K562 (cell line): ENCODE measurements around the gene SPAG4. TPM values are rescaled to one million over a fixed set of nuclear protein-coding genes. Genes with fewer than 3 reads are reported as not detected.
A peak's percentile ranks its signal among the peaks of the same experiment; 100 is the strongest.

ENCODE experiments used
- ATAC-seq: fragments of 200-7000 bp; cut with Tn5 transposase; 3 replicates; pipeline ENCODE4 v1.9.1; 2020; ENCODE audit warnings: moderate library complexity
- BruUV-seq: library from RNA; stranded (reverse); fragments of 400-500 nt; replicated peaks from 2 replicates; lab custom pipeline; 2021; lab: Mats Ljungman, UMichigan
- CTCF ChIA-PET: fragments of 300-600 bp; formaldehyde crosslinking; extraction: SDS; loops from one replicate; lab custom pipeline; 2021; ENCODE audit warnings: low intra/inter-chr PET ratio; lab: Yijun Ruan, JAX
- POLR2A ChIA-PET: fragments of 300-600, 350-650 bp; sonication (Branson Sonifier 250); formaldehyde crosslinking; extraction: SDS; loops from one replicate; lab custom pipeline; 2021; ENCODE audit warnings: antibody characterized with exemption, inconsistent platforms; lab: Yijun Ruan, JAX
- DNase-seq, 4 experiments: peaks; one replicate each; pipeline versions ENCODE4 v3.0.0 to v3.0.0-alpha.2; 2011 to 2018; ENCODE audit warnings: low spot score in 3 of 4, mixed read lengths in 3 of 4; ENCODE audit errors: extremely low read depth in 1 of 4
- FAIRE-seq: peaks from 2 replicates; lab custom pipeline; 2011; peaks lifted over from hg19 to GRCh38; lab: Jason Lieb, UNC
- H2AFZ ChIP-seq: 2 replicates; pipeline ENCODE4 v1.6.0; 2011; ENCODE audit warnings: low read depth, low read length, control low read depth, inconsistent platforms
- H3K27ac ChIP-seq: fragments of 200-600 bp; 3 replicates; pipeline ENCODE4 v1.8.0; 2011; ENCODE audit warnings: low read depth, mild to moderate bottlenecking, control low read depth, inconsistent platforms, low read length, moderate library complexity, mixed read lengths; ENCODE audit errors: extremely low read depth
- H3K27me3 ChIP-seq, 2 experiments: fragments of 300-600 bp in 1 of 2; 2 replicates in 1 of 2; 3 replicates in 1 of 2; pipeline versions ENCODE4 v1.6.0 to v1.8.0; 2011; ENCODE audit warnings: inconsistent platforms in 2 of 2, low read length in 2 of 2, mild to moderate bottlenecking in 1 of 2, mixed read lengths in 1 of 2, moderate library complexity in 1 of 2; ENCODE audit not compliant: control insufficient read depth in 2 of 2, insufficient read depth in 2 of 2
- H3K36me3 ChIP-seq: fragments of 300-600 bp; 3 replicates; pipeline ENCODE4 v1.8.0; 2011; ENCODE audit warnings: mild to moderate bottlenecking, low read length, inconsistent platforms; ENCODE audit not compliant: control insufficient read depth, insufficient read depth
- H3K4me1 ChIP-seq, 2 experiments: fragments of 200-600 bp in 1 of 2; replicated peaks in 1 of 2; 2 replicates in 1 of 2; 3 replicates in 1 of 2; pipeline versions ENCODE4 v1.5.1 to v1.8.0; 2011; ENCODE audit warnings: inconsistent platforms in 2 of 2, low read length in 2 of 2, mild to moderate bottlenecking in 1 of 2, mixed read lengths in 1 of 2, moderate library complexity in 1 of 2; ENCODE audit not compliant: control insufficient read depth in 2 of 2, insufficient read depth in 2 of 2
- H3K4me2 ChIP-seq: 2 replicates; pipeline ENCODE4 v1.6.1; 2011; ENCODE audit warnings: low read length, control low read depth, inconsistent platforms, mixed read lengths; ENCODE audit not compliant: insufficient read depth
- H3K4me3 ChIP-seq: fragments of 200-600 bp; sonication (generic), shearing (Covaris generic); 2 replicates; pipeline ENCODE4 v1.5.1; 2016; ENCODE audit warnings: control low read depth, inconsistent platforms
- H3K79me2 ChIP-seq: fragments of 200-600 bp; 3 replicates; pipeline ENCODE4 v1.8.0; 2011; ENCODE audit warnings: low read length, inconsistent platforms; ENCODE audit not compliant: control insufficient read depth, insufficient read depth
- H3K9ac ChIP-seq, 2 experiments: 2 replicates each; pipeline versions ENCODE4 v1.6.0 to v1.6.1; 2011; ENCODE audit warnings: low read depth in 2 of 2, low read length in 2 of 2, control low read depth in 1 of 2, inconsistent platforms in 1 of 2, mild to moderate bottlenecking in 1 of 2, mixed read lengths in 1 of 2; ENCODE audit not compliant: insufficient read depth in 1 of 2
- H3K9me1 ChIP-seq: one replicate; pipeline ENCODE4 v1.6.0; 2011; ENCODE audit warnings: inconsistent platforms, mild to moderate bottlenecking, low read length, moderate library complexity; ENCODE audit not compliant: control insufficient read depth, insufficient read depth
- H3K9me3 ChIP-seq: replicated peaks from 2 replicates; pipeline ENCODE4 v1.5.1; 2011; ENCODE audit warnings: low read depth, low read length, inconsistent platforms; ENCODE audit not compliant: control insufficient read depth, insufficient read depth
- H4K20me1 ChIP-seq: replicated peaks from 2 replicates; pipeline ENCODE4 v1.6.1; 2011; ENCODE audit warnings: low read length, inconsistent platforms, mixed read lengths; ENCODE audit not compliant: control insufficient read depth, insufficient read depth
- JUNB ChIP-seq: fragments of 450-650 bp; formaldehyde crosslinking; conservative IDR thresholded peaks from 2 replicates; pipeline ENCODE4 v1.4.0; 2020; ENCODE audit warnings: mild to moderate bottlenecking
- JUND ChIP-seq, 2 experiments: IDR thresholded peaks; 2 replicates in 1 of 2; 3 replicates in 1 of 2; pipeline ENCODE4 v1.6.1; 2011; ENCODE audit warnings: borderline replicate concordance in 2 of 2, low read depth in 2 of 2, low read length in 2 of 2, improper control_type of control experiment in 1 of 2, missing biosample characterization in 1 of 2, missing genetic modification characterization in 1 of 2, missing genetic modification reagents in 1 of 2
- RBFOX2 ChIP-seq: fragments of 200-400 bp; formaldehyde crosslinking; IDR thresholded peaks from 2 replicates; pipeline ENCODE4 v1.6.1; 2017; ENCODE audit warnings: low read depth, mild to moderate bottlenecking, low read length, moderate library complexity
- ZNF165 ChIP-seq: fragments of 250-450 bp; sonication (Bioruptor Pico); IDR thresholded peaks from 2 replicates; pipeline ENCODE4 v1.4.0; 2020; ENCODE audit warnings: borderline replicate concordance
- ZNF57 ChIP-seq: fragments of 450-650 bp; formaldehyde crosslinking; IDR thresholded peaks from 2 replicates; pipeline ENCODE4 v1.4.0; 2020; ENCODE audit warnings: mild to moderate bottlenecking, moderate library complexity
- WGBS: fragments of 100-300 bp; shearing (Covaris generic); methylation state at CpG from one replicate; pipeline ENCODE4 v1.1.6; 2016; ENCODE audit warnings: low coverage, mixed read lengths; ENCODE audit not compliant: insufficient coverage; ENCODE audit errors: missing lambda C conversion rate; 5-methylcytosine and 5-hydroxymethylcytosine counted together
- in situ Hi-C: fragments of 300-500 bp; cut with MboI; formaldehyde crosslinking; loops from 4 replicates; pipeline ENCODE4 v1.15.0; 2018; ENCODE audit warnings: inconsistent platforms, mixed read lengths
- intact Hi-C: fragments of 100-400 bp; cut with micrococcal nuclease; formaldehyde crosslinking; loops from 2 replicates; pipeline ENCODE4 v1.14.2; 2022
- polyA plus RNA-seq, 8 experiments: library from polyadenylated mRNA; depleted of rRNA in 4 of 8; stranded (reverse) in 5 of 8; unstranded in 3 of 8; fragments of >200 nt; fragmentation: Nextera tagmentation in 2 of 8; fragmentation: Illumina TruSeq in 1 of 8; extraction: Ambion mirVana in 2 of 8; extraction: Trizol in 1 of 8; gene quantifications; 2 replicates each; pipeline versions ENCODE4 v1.2.1 to v1.2.3, GENCODE V29; 2011 to 2014; ENCODE audit warnings: inconsistent platforms in 1 of 8, missing spikeins in 1 of 8
- total RNA-seq, 7 experiments: library from RNA; depleted of rRNA in 6 of 7; stranded (reverse); fragments of >200 nt in 6 of 7; fragmentation: Illumina TruSeq in 2 of 7; extraction: Trizol in 2 of 7; gene quantifications; 2 replicates each; pipeline versions ENCODE4 v1.2.1 to v1.2.3, GENCODE V29; 2011 to 2021; ENCODE audit warnings: low replicate concordance in 1 of 7

The SPAG4 gene
- total and polyA plus RNA-seq, 9 of the 15 experiments (the other 6 are each of a cell fraction or from before 2014, with no cell fraction given), result 1.6 to 11.4 (median 4.6) TPM

DNA sequence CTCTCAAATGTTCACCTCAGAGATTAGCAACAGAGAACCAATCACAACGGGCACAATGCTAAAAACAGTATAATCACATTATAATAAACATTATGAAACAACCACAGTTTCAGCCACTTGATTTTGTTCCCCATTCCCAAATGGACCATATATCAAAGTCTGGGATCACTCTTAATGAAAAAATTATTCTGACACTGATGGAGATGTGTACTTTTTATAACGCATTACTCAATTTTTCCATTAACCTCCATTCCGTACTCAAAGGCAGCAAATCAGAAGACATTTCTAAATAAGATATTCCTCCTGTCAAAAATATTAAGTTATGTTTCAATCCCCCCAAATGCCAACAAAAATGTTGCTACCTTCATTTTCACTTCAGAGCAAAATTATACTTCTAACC, 46.3 kb downstream of the SPAG4 start:
- H2AFZ ChIP-seq, result no peak overlapping the region
- BruUV-seq, result no TSS peak

DNA sequence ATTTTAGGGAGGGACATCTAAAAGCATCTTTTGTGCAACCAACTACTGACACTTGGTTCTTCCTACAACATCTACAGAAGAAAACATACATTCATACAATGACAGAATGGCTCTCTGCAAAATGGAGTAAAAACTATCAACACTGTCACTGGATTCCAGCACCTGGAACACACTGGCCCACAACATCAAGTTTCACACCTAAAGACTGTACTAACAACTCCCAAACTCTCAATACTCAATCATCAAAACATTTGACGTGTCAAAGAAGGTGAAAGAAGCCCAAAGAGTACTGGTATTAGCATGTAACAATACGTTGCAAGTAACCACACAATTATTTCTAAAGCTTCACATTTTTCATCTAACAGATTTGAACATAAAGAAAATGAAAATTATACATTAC, 46.9 kb downstream of the SPAG4 start:
- Histone ChIP-seq H3K27me3 (no peaks in the 10 kb centered on the region), H2AFZ (no peak overlapping the region), H3K9me3 (no peaks in the 10 kb centered on the region), H3K4me1 (peaks cover 22 to 24% of the 10 kb centered on the region in 2 experiments; a peak in 4 of 5 replicates), H4K20me1 (peaks cover 41% of the 10 kb centered on the region), H3K36me3 (peaks cover 5% of the 10 kb centered on the region; the same call in 2 of the 3 replicates), H3K4me3 (peak overlapping the region; percentile 57), H3K27ac (no peak overlapping the region), H3K9ac (peak overlapping the region in 1 of 2 experiments; percentile 92; a peak in 2 of 4 replicates), H3K4me2 (peak overlapping the region; percentile 89), H3K79me2 (peaks cover 76% of the 10 kb centered on the region), H3K9me1 (no peaks in the 10 kb centered on the region)
- TF ChIP-seq ZNF57 (CRISPR knock-in tag), result no peak
- BruUV-seq, result no TSS peak
- DNase-seq (no peak), FAIRE-seq (no peak), ATAC-seq (no peak)
- POLR2A ChIA-PET, result interaction anchor here (0.6 to 2.9 kb wide), 5 partner anchors 8 to 603 kb away, joined by 3 to 26 read pairs (median 3); no protein-coding TSS in a partner anchor
- intact Hi-C loops (loop anchor here (5.0 kb wide), 1 partner anchor 45 kb away; the partner anchor contains the start of gene SPAG4), in situ Hi-C loops (no loop called here)
- WGBS, result 0% methylated on average over 2 of the region's 2 CpGs
- CTCF ChIA-PET, result no interaction called here

More for the DNA sequence above, 46.3 kb downstream of the SPAG4 start:
- no peak overlapping the region for H3K27ac ChIP-seq
- in situ Hi-C loops, result no loop called here
- H3K9me1 ChIP-seq, result no peaks in the 10 kb centered on the region
- no peak for TF ChIP-seq ZNF165 (CRISPR knock-in tag)
- TF ChIP-seq RBFOX2, result 0 out of 2 replicates have a peak, but pooled peaks have one; percentile 17
- TF ChIP-seq JUND (IDR thresholded peaks at IDR 0.05; ENCODE audit: borderline replicate concordance, low read depth, low read length), result no peak
- peak; percentile 12; the same call in 1 of the 3 replicates for TF ChIP-seq JUND (tag; IDR thresholded peaks at IDR 0.05; ENCODE audit: borderline replicate concordance, low read depth, low read length)
- TF ChIP-seq JUNB (CRISPR knock-in tag), result no peak
- ChIA-PET POLR2A (interaction anchor here (0.6 to 1.5 kb wide), 5 partner anchors 20 to 899 kb away, joined by 3 to 4 read pairs (median 3); no protein-coding TSS in a partner anchor), CTCF (no interaction called here)
- peaks cover 22 to 24% of the 10 kb centered on the region in 2 experiments; a peak in 4 of 5 replicates for H3K4me1 ChIP-seq
- DNase-seq, result no peak
- ATAC-seq, result no peak
- peaks cover 82% of the 10 kb centered on the region for H3K79me2 ChIP-seq
- no peaks in the 10 kb centered on the region for H3K27me3 ChIP-seq
- peaks cover 11% of the 10 kb centered on the region; the same call in 2 of the 3 replicates for H3K36me3 ChIP-seq
- peaks cover 46% of the 10 kb centered on the region for H4K20me1 ChIP-seq
- H3K9me3 ChIP-seq, result no peaks in the 10 kb centered on the region
- peak overlapping the region; percentile 57; the same call in 1 of the 2 replicates for H3K4me3 ChIP-seq
- FAIRE-seq, result no peak
- intact Hi-C loops, result loop anchor here (5.0 kb wide), 1 partner anchor 45 kb away; the partner anchor contains the start of gene SPAG4
- peak overlapping the region; percentile 89 for H3K4me2 ChIP-seq
- peak overlapping the region in 1 of 2 experiments; percentile 92; a peak in 1 of 4 replicates for H3K9ac ChIP-seq
- 16% methylated on average over 3 of the region's 3 CpGs for WGBS
